GM11168 (cell line): ENCODE results near the gene ITIH4.

Experiments used
- in situ Hi-C: fragments of 300-500 bp; cut with MboI; formaldehyde crosslinking; loops from one replicate; pipeline ENCODE4 v1.12.0; 2022; ENCODE audit warnings: low sequenced_read_pairs; ENCODE audit not compliant: unreplicated experiment

The ITIH4 gene

GRCh38 chr3:52835766-52836470, 5.4 kb upstream of the ITIH4 start:
- in situ Hi-C loops, result no loop called here

GRCh38 chr3:52834871-52835501, 4.5 kb upstream of the ITIH4 start, which contains the start of gene MUSTN1:
MUSTN1 (minus strand) TSS chr3:52835019; CDS start chr3:52834948, 71 bp downstream.
- in situ Hi-C loops, result no loop called here

GRCh38 chr3:52833202-52833601, 2.7 kb upstream of the ITIH4 start:
- in situ Hi-C loops, result no loop called here

- in situ Hi-C loops, result no loop called here
Observed at GRCh38 chr3:52831500-52832301, 1.2 kb upstream of the ITIH4 start.

- in situ Hi-C loops, result no loop called here
Observed at GRCh38 chr3:52829906-52830463, 487 bp downstream of the ITIH4 start.

GRCh38 chr3:52829482-52829881, 990 bp downstream of the ITIH4 start:
- in situ Hi-C loops, result no loop called here

GRCh38 chr3:52827866-52828376, 2.6 kb downstream of the ITIH4 start:
- in situ Hi-C loops, result no loop called here

- in situ Hi-C loops, result no loop called here
Observed at GRCh38 chr3:52827441-52827840, 3.0 kb downstream of the ITIH4 start.

- in situ Hi-C loops, result no loop called here
Observed at GRCh38 chr3:52824037-52824436, 6.4 kb downstream of the ITIH4 start.

GRCh38 chr3:52822363-52822762, 8.1 kb downstream of the ITIH4 start:
- in situ Hi-C loops, result no loop called here

- in situ Hi-C loops, result no loop called here
Observed at GRCh38 chr3:52820736-52821135, 9.7 kb downstream of the ITIH4 start.

GRCh38 chr3:52819936-52820335, 10.5 kb downstream of the ITIH4 start:
- in situ Hi-C loops, result no loop called here

- in situ Hi-C loops, result no loop called here
Observed at GRCh38 chr3:52817860-52818259, 12.6 kb downstream of the ITIH4 start.

- in situ Hi-C loops, result no loop called here
Observed at GRCh38 chr3:52817221-52817620, 13.3 kb downstream of the ITIH4 start.

GRCh38 chr3:52816654-52817053, 13.8 kb downstream of the ITIH4 start:
- in situ Hi-C loops, result no loop called here

- in situ Hi-C loops, result no loop called here
Observed at GRCh38 chr3:52816199-52816598, 14.3 kb downstream of the ITIH4 start.

GRCh38 chr3:52813810-52814209, 16.7 kb downstream of the ITIH4 start:
- in situ Hi-C loops, result no loop called here

GRCh38 chr3:52811452-52812011, 18.9 kb downstream of the ITIH4 start:
- in situ Hi-C loops, result no loop called here

- in situ Hi-C loops, result no loop called here
Observed at GRCh38 chr3:52810923-52811322, 19.5 kb downstream of the ITIH4 start.

GRCh38 chr3:52809662-52810377, 20.7 kb downstream of the ITIH4 start:
- in situ Hi-C loops, result no loop called here
